Gastrocnemius medialis (tissue), 4 donors: ENCODE results near the gene DPH3. TPM values are rescaled to one million over a fixed set of nuclear protein-coding genes. Genes with fewer than 3 reads are reported as not detected.

Source experiments
- ATAC-seq, 2 donors: fragments of 150-250 bp; one replicate each; pipeline ENCODE4 v1.9.1; 2016
- DNase-seq, 2 donors: peaks; one replicate each; pipeline ENCODE4 v3.0.0-alpha.2; 2019
- H3K27ac ChIP-seq, 4 donors: fragments of 200-600 bp; sonication (generic); 1 replicate in 1 of 4; 2 replicates in 3 of 4; pipeline ENCODE4 v1.5.1; 2016 to 2018; ENCODE audit warnings: mild to moderate bottlenecking in 2 of 4, moderate library complexity in 1 of 4
- H3K27me3 ChIP-seq, 3 donors: fragments of 200-600 bp; sonication (generic) in 2 of 3; 1 replicate in 1 of 3; 2 replicates in 2 of 3; pipeline versions ENCODE4 v1.5.1 to v1.6.0; 2016 to 2019; ENCODE audit warnings: mild to moderate bottlenecking in 1 of 3, moderate library complexity in 1 of 3
- H3K36me3 ChIP-seq, 2 donors: fragments of 200-600 bp; sonication (generic) in 1 of 2; one replicate each; pipeline ENCODE4 v1.5.1; 2017 to 2018
- H3K4me1 ChIP-seq, 2 donors: fragments of 200-600 bp; sonication (generic) in 1 of 2; one replicate each; pipeline ENCODE4 v1.5.1; 2016 to 2017; ENCODE audit warnings: mild to moderate bottlenecking in 2 of 2
- H3K4me3 ChIP-seq, 4 donors: fragments of 200-600 bp; sonication (generic) in 3 of 4; 1 replicate in 1 of 4; 2 replicates in 3 of 4; pipeline ENCODE4 v1.5.1; 2016 to 2019; ENCODE audit warnings: mild to moderate bottlenecking in 2 of 4
- H3K9me3 ChIP-seq, 3 donors: fragments of 200-600 bp; sonication (generic) in 2 of 3; 1 replicate in 1 of 3; 2 replicates in 2 of 3; pipeline ENCODE4 v1.5.1; 2016 to 2019
- POLR2A ChIP-seq, 2 donors: fragments of 450-650 bp; IDR thresholded peaks; one replicate each; pipeline ENCODE4 v1.6.1; 2017; ENCODE audit warnings: antibody characterized with exemption in 2 of 2, mild to moderate bottlenecking in 2 of 2, moderate library complexity in 2 of 2
- in situ Hi-C, 4 donors: fragments of 200-750 bp; cut with MboI; loops; one replicate each; pipeline versions ENCODE4 v1.15.0 to v1.8.0; 2017; ENCODE audit warnings: low sequenced_read_pairs in 4 of 4
- intact Hi-C: fragments of 100-400 bp; cut with DNase I; formaldehyde crosslinking; loops from one replicate; pipeline ENCODE4 v1.15.1; 2023; ENCODE audit warnings: low total_unique reads
- total RNA-seq, 4 donors: library from RNA; depleted of rRNA; stranded (reverse); fragments of >200 nt; gene quantifications; one replicate each; pipeline versions ENCODE4 v1.1.0 to v1.2.3, GENCODE V29; 2016
- TF ChIP-seq, protein P1 (sequence below), 5 experiments: fragments of 450-650 bp in 3 of 5; fragments of 200-600 bp in 2 of 5; sonication (generic) in 2 of 5; IDR thresholded peaks in 4 of 5; conservative IDR thresholded peaks in 1 of 5; 1 replicate in 4 of 5; 2 replicates in 1 of 5; pipeline ENCODE4 v1.5.1; 2016 to 2019; ENCODE audit warnings: antibody characterized with exemption in 5 of 5, mild to moderate bottlenecking in 3 of 5, moderate library complexity in 3 of 5

DPH3 gene
- total RNA-seq, 4 donors from 2014 or later, result 40.3 to 66.6 (median 44.2) TPM

GRCh38 chr3:16222547-16222946 is 42.2 kb downstream of the DPH3 start:
- in situ Hi-C loops (no loop called here), intact Hi-C loops (no loop called here)
- H3K4me1 ChIP-seq, result no peaks in the 10 kb centered on the region

GRCh38 chr3:16221990-16222389 is 42.8 kb downstream of the DPH3 start:
- H3K36me3 ChIP-seq, result peaks cover 0 to 36% of the 10 kb centered on the region in 2 donors
- TF ChIP-seq POLR2A (IDR thresholded peaks at IDR 0.05), result no peak
- TF ChIP-seq, protein P1, sequence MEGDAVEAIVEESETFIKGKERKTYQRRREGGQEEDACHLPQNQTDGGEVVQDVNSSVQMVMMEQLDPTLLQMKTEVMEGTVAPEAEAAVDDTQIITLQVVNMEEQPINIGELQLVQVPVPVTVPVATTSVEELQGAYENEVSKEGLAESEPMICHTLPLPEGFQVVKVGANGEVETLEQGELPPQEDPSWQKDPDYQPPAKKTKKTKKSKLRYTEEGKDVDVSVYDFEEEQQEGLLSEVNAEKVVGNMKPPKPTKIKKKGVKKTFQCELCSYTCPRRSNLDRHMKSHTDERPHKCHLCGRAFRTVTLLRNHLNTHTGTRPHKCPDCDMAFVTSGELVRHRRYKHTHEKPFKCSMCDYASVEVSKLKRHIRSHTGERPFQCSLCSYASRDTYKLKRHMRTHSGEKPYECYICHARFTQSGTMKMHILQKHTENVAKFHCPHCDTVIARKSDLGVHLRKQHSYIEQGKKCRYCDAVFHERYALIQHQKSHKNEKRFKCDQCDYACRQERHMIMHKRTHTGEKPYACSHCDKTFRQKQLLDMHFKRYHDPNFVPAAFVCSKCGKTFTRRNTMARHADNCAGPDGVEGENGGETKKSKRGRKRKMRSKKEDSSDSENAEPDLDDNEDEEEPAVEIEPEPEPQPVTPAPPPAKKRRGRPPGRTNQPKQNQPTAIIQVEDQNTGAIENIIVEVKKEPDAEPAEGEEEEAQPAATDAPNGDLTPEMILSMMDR (IDR thresholded peaks at IDR 0.05 in 4 of 5, conservative IDR thresholded peaks at IDR 0.05 in 1 of 5), result no peak
- intact Hi-C loops (no loop called here), in situ Hi-C loops (no loop called here)
- no peaks in the 10 kb centered on the region for H3K4me1 ChIP-seq
- no peak overlapping the region for H3K4me3 ChIP-seq
- ATAC-seq (no peak), DNase-seq (no peak)
- H3K9me3 ChIP-seq, result no peaks in the 10 kb centered on the region
- no peaks in the 10 kb centered on the region for H3K27me3 ChIP-seq
- no peak overlapping the region for H3K27ac ChIP-seq

More at GRCh38 chr3:16222547-16222946, 42.2 kb downstream of the DPH3 start:
- H3K4me3 ChIP-seq, result no peak overlapping the region
- DNase-seq, result no peak
- no peaks in the 10 kb centered on the region for H3K9me3 ChIP-seq
- H3K27ac ChIP-seq, result no peak overlapping the region
- H3K27me3 ChIP-seq, result no peaks in the 10 kb centered on the region
- ATAC-seq, result no peak
- peaks cover 0 to 36% of the 10 kb centered on the region in 2 donors for H3K36me3 ChIP-seq
- TF ChIP-seq, protein P1 (IDR thresholded peaks at IDR 0.05 in 4 of 5, conservative IDR thresholded peaks at IDR 0.05 in 1 of 5), result no peak
- TF ChIP-seq POLR2A (IDR thresholded peaks at IDR 0.05), result no peak

DNA sequence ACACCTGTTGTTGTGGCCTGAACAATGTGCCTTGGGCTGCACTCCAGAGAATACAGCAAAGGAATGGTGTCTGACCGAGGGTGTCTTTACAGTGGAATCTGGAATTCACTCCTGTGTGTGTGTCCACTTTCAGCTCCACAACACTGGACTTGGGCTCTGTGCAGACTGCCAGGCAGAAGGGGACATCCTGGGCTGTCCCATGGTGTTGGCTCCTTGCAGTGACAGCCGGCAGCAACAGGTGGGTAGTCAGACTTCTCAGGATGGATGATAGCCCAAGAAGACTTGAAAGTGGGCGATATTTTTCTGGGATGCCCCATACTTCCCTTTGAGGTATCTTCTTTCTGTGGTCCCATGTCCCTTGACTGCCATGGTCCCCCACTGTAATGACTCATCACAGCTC is 45.0 kb downstream of the DPH3 start:
- H3K9me3 ChIP-seq, result no peaks in the 10 kb centered on the region
- no peak overlapping the region for H3K27ac ChIP-seq
- ATAC-seq (no peak), DNase-seq (no peak)
- intact Hi-C loops, result loop anchor here (1.0 kb wide), 1 partner anchor 33 kb away; no protein-coding TSS in a partner anchor
- in situ Hi-C loops, result no loop called here
- no peaks in the 10 kb centered on the region for H3K27me3 ChIP-seq
- H3K36me3 ChIP-seq, result peaks cover 0 to 36% of the 10 kb centered on the region in 2 donors
- H3K4me1 ChIP-seq, result no peaks in the 10 kb centered on the region
- no peak overlapping the region for H3K4me3 ChIP-seq
- no peak for TF ChIP-seq POLR2A (IDR thresholded peaks at IDR 0.05)
- TF ChIP-seq, protein P1 (IDR thresholded peaks at IDR 0.05 in 4 of 5, conservative IDR thresholded peaks at IDR 0.05 in 1 of 5), result no peak

DNA sequence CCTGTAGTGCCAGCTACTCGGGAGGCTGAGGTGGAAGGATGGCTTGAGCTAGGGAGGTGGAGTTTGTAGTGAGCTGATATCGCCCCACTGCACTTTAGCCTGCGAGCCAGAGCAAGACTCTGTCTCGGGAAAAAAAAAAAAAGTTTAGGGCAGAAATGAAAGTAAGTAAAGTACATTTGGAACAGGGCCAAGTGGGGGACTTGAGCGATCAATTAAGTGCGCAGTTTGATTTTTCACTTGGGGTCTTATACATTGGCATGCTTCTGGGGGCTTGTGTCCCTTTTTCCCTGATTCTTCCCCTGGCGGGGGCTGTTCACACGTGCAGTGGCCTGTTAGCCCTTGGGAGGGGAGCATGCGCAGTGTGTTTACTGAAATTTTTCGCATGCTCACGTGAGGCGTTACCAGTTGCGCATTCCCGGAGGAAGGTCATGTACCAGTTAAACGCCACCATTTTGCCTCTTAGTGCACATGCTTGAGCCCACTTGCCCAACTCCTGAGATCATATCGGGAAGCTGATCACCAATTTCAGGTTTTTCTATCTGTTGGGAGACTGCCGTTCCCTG is 48.3 kb downstream of the DPH3 start:
- H3K4me3 ChIP-seq, result no peak overlapping the region
- peaks cover 0 to 35% of the 10 kb centered on the region in 2 donors for H3K36me3 ChIP-seq
- intact Hi-C loops, result loop anchor here (2.0 kb wide), 1 partner anchor 14 kb away; no protein-coding TSS in a partner anchor
- no peak for ATAC-seq
- no peaks in the 10 kb centered on the region for H3K27me3 ChIP-seq
- no peak for DNase-seq
- no peaks in the 10 kb centered on the region for H3K9me3 ChIP-seq
- H3K4me1 ChIP-seq, result no peaks in the 10 kb centered on the region
- no peak overlapping the region for H3K27ac ChIP-seq
- no peak for TF ChIP-seq POLR2A (IDR thresholded peaks at IDR 0.05)
- TF ChIP-seq, protein P1 (IDR thresholded peaks at IDR 0.05 in 4 of 5, conservative IDR thresholded peaks at IDR 0.05 in 1 of 5), result no peak
- in situ Hi-C loops, result no loop called here

DNA sequence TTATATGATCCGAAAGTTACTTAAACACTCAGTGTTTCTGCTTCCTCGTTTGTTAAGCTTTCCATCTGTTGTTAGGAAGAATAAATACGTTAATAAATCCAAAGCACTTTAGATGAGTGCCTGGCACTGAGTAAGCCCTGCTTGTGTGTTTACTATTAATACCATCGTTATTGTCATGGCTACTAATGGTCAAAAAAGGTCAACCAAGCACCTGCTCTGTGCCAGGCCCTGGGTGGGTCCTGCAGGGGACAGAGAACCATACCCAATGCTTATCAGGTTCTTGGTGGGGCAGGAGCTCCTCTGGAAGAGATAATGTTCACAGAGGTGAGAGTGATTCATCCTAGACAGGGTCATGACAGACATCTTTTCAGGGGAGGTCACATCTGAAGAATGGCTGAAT is 50.4 kb downstream of the DPH3 start:
- Histone ChIP-seq H3K9me3 (no peaks in the 10 kb centered on the region), H3K4me1 (no peaks in the 10 kb centered on the region), H3K4me3 (no peak overlapping the region), H3K27me3 (no peaks in the 10 kb centered on the region), H3K36me3 (peaks cover 0 to 26% of the 10 kb centered on the region in 2 donors), H3K27ac (no peak overlapping the region)
- TF ChIP-seq POLR2A (IDR thresholded peaks at IDR 0.05), result no peak
- TF ChIP-seq, protein P1 (IDR thresholded peaks at IDR 0.05 in 4 of 5, conservative IDR thresholded peaks at IDR 0.05 in 1 of 5), result no peak
- intact Hi-C loops (no loop called here), in situ Hi-C loops (no loop called here)
- ATAC-seq (no peak), DNase-seq (no peak)
